ENCODE data around the gene TBC1D21. TPM values are rescaled to one million over a fixed set of nuclear protein-coding genes. Genes with fewer than 3 reads are reported as not detected.

Gene TBC1D21
- total RNA-seq, 1 donor from 2014 or later = not detected

DNA sequence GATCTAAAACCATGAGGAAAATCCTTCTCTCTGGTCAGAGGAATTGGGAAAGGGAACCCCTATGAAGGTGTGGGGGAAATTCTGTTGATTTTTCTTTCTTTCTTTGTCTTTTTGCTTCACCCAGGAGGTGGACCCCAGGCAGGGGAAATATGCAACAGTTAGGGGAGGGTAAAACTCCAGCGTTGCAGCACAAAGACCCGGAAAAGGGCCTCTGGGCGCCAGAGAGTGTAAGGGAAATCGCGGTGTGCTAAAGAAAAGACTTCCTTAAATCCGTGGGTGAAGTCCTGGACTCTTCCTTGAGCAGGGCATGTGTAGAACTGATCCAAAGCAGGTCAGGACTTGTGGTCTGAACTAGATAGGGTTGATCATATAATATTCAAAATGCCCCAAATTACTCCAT lies 11.1 kb upstream of the TBC1D21 start:
- no peak for DNase-seq

DNA sequence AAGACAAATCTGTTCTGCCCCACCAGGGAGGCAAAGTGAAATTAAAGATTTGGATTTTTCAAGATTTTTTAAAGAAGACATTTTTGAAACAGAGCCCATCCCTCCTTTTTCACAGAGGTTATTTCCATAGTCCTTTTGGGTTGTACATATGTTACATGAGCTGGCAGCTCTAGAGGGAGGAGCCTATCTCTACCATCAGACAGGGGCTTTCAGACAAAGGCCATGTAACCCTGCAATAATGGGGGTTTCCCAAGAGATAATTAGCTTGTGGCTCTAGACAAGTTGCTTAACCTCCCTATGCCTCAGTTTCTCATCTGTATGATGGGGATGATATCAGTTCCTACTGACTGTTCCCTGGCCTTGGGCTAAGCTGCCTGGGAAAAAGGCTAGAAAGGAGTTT lies 8.0 kb upstream of the TBC1D21 start:
- DNase-seq = no peak

DNA sequence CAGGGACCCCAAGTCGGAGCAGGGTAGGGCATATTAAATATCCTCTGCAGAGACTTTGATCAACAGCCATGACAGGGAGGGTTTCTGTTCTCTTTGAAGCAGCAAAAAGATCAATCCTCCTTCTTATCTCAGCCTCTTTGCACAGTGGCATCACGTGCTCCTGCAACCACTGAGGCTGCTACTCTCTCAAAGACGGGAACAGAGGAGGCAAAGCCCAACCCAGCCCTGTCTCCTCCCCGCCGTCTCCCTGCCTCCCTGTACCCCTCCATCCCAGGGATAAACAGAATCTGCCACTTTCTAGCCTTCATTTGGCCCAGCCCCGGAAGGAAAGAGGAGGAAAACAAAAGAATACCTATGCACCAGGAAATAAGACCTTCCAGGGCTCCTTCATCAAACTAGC lies 7.5 kb upstream of the TBC1D21 start:
- no peak for DNase-seq

DNA sequence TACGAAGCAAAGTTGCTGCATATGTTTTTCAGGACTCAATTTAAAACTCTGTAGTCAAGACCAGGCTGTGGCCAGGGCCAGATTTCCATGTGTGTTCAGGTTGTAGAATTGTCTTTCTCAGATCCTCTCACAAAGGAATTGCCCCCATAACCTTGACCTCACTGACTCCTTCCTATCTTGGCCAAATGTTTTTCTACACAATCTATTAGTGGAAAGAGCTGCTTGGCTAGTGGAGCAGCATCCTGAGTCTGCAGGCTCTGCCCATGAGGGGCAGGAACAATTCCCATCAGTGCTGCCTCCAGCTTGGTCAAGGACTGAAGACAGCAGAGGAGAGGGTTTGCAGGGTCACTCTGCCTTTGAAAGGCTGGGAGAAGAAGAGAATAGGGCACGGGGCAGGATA lies 6.9 kb upstream of the TBC1D21 start:
- DNase-seq = no peak

DNA sequence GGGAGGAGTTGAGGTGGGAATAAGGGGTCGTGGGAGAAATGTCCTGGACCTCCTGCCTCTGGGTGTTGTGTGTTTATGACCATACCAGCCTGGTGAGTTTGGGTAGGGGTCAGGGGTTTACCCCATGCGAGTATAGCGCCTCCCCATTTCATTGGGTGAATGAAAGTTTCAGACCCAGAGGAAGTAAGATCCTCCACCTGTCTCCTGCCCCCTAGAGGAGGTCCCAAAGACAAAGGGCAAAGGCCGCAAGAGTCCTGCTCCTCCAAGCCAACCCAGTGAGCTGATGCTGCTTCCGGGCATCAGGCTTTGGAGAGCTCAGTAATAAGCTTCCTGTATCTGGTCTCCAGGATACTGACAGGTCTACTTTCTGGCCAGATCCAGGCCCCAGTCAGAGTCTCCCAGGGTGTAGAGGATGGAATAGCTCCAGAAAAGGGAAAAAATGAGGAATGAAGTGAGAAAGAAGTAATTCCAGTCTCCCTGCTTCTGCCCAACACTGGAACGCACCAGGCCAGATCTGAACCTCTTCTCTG lies 6.4 kb upstream of the TBC1D21 start:
- no peak for DNase-seq

DNA sequence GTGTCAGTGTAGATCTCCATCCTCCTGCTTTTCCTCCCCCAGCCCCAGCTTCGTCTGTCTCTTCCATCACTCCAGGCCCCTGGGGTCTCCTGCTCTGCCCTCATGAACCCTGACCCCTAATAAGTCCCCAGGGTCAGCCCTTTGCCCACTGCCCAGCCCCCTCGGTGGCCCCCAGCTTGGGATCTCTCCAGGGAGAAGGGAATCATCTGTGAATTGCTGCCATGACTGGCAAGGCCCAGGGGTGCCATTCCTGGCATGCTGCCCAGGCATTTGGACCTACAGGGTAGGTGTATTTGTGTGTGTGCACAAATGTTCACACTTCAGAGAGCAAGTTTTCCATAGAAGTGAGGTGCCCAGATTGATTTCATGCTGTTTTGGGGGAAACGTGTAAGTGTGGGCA lies 5.9 kb upstream of the TBC1D21 start:
- no peak for DNase-seq

DNA sequence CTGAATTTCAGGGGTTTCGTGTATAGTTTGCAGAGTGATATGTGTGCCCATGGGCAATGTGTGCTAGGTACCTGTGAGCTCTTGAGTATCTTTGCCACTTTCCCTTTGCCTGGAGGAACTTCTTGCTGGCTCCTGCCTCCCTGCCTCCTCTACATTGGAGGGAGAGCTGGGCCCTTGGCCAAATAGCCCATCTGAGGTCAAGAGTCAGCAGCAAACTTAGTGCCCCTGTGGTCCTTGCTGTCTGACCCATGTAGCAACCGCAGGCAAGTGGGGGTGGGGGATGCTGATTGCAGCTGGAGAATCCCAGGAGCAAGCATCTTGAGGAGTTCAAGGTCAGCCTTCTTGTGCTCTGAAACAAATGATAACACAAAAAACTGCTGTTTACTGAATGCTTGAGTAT lies 5.4 kb upstream of the TBC1D21 start:
- no peak for DNase-seq

DNA sequence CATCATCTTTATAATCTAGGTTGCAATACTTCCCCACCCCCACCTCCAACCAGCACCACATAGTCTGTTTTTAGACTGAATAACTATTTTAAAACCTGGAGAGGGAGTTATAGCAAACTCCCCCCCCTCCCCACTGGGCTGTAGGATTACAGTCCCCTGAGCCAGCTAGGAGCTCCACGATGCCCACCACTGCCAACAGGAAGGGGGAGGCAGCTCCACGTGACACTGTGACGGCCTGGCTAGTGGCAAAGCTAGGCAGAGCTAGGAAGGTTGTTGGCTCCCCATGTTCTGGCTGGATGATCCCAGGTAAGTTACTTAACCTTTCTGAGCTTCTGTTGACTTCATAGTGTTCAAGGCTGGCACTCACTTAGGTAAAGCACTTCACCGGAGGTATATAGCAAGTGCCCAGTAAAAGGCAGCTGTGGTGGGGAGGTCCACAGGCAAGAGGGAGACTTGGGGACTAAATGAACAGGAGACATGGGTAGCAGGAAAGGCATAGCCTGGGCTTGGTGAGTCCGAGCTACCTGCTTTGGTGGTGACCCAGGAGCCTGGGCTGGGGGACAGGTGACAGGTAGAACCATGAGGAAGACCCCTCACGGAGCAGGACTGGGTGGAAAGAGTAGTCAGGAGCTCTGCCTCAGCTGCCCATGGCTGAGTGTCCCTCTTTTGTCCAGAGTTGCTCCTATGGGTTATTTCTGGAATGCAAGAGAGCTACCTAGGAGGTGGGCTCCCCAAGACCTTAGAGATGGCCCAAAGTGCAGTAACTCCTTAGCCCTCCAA lies 4.0 kb upstream of the TBC1D21 start:
- DNase-seq = no peak

DNA sequence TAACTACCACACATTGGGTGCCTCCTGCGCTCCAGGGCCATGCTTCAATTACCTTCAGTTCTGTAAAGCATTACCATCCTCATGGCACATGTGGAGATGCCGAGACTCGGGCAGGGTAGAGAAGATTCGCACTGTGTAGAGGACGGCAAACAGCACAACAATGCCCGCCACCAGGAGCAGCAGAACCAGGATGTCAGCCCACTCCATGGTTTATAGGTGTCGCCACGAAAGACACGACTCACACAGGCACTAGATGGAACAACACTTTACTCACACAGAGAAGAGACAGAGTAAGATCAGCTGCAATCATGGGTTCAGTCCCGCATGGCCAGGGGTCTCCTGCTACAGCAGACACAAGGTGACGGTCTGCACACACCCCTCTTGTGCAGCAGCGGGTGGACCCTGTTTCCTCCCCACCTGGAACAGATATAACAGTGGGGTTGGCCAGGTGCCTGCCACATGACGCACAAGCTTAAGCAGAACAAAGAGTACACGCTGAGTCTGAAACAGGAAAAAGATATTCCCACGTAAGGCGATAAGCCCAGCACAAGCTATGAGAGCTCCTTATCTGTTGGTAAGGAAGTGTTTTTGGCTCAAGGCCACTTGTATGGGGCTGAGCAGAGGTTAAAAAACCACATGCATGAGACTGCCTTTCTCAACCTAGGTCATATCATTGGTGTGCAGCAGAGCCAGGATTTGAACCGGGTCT lies 2.5 kb upstream of the TBC1D21 start:
- no peak for DNase-seq

DNA sequence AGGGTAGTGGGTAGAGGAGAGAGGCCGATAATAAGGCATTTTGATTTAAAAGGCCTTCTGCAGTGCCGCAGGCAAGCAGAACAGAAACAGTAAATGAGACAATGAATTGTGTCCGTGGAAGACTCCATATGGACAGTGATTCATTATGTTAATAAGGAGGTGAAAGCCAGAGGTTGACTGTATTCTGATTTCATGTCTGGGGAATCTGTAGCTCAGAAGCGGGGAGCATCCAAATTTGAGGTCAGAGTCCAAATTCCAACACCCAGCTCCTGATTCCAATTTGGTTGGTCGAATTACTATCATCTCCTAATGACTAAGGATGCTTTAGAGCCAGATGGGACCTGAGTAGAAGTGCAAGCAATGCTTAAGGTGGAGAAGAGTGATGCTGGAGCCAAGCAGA lies 1.0 kb upstream of the TBC1D21 start:
- no peak for DNase-seq

DNA sequence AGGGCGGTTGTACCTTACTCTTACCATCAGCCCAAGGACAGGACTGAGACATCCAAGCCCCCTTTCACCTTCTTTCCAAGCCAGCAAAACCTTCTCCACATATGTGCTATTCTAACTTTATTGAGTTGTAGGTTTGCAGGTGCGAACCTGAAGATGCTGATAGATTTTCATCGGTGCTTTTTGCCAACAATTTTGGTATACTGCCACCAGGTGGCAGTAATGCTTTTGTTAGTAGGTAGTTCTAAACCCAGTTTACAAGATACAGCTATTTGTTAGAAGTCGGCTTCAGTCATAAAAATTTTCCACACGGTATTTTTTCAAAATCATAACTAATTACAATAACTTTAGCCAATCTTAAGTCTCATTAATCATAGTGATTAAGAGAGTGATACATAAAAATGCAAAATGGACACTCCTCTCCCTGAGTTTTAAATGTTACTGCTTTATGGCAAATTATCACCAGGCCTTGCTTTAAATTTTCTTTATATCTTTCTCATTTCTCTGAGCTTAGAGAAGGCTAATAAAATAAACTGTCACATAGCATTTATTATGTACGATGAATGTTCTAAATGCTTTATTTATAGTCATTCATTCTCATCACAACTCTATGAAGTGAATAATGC lies 636 bp downstream of the TBC1D21 start:
- DNase-seq = no peak

DNA sequence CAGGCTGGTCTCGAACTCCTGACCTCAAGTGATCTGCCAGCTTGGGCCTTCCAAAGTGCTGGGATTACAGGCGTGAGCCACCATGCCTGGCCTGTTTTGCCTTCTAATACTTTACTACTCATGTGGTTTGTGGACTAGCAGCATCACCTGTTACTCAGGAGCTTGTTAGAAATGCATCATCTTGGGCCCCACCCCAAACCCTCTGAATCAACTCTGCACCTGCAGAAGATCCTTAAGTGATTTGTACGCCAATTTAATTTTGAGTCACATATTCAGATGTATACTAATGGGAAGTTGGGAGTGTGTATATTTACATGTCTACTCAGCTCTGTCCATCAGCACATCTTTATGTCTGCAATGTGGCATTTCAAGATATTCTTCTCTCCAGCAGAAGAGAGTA lies 6.1 kb downstream of the TBC1D21 start:
- no peak for DNase-seq

DNA sequence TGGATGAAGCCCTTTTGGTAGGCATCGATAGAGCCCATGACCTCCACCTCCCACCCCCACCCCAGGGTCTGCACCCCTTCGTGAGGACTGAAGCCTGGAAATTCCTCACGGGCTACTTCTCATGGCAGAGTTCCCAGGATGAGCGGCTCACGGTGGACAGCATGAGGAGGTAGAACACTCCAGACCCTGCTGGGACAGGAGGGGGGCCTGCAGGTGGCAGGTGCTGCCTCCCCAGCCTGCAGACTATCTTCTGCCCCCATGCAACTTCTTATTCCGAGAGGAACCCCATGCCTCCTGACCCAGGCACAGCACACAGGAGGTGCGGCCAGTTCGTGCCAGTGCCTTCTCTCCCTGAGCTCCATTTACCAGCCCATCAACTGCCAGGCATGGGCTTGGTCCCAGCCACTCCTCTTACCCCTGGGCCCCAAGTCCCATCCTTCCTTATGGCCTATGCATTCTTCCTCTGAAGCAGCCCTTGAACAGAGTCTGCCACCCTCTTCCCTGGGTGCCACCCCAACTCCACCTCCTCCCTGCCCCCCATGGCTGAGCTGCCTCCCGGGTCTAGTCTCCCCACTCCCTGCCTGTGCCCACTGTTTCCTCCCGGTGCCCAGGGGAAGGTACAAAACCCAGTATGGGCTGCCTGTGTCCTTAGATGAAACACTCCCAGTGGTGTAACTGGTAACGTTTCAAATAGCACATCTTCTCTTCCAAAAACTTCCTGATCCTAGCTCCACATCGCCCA lies 8.4 kb downstream of the TBC1D21 start:
- DNase-seq = no peak

DNA sequence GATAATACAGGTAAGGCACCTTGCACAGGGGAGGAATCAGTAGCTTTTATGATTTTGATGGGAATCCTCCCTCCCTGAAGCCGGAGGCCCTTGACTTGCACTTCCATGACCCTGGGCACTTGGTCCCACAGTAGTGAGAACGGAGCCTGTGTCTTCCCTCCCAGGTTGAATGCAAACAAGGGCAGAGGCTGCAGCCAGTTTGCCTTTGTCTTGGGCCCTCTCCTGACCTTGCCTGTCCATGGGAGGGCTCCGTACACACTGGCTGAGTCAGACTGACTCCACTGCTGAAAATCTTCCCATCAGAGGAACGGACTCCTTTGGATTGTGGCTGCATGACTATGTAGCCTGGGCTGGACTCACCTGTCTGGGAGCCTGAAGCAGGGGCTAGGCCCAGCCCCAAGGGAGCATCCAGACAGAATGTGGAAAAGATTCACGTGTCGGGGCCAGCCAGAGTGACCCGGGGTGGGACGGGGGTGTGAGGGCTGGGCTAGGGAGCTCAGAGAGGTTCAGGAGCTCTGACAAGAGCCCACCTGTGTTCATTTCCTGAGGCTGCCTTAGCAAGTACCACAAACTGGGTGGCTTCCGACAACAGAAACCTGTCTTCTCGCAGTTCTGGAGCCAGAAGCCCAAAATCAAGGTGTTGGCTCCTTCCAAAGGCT lies 9.5 kb downstream of the TBC1D21 start:
- DNase-seq = no peak

DNA sequence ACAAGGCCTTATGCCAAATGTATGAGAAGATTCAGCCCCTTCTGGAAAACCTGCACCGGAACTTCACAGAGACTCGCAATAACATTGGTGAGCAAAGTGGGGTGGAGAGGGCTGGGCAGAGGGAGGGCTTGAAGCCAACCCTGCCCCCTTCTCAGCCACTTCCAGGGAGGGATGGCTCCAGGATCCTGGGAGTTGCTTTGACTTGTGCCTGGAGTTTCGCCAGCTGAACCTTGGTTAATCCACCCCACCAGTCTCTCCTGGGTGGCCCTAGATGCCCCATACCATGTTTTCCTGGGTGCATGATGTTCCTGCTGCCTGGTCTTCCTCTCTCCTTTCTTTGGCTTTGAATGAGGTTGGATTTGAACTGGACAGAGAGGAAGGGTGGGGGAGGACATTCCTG lies 10.8 kb downstream of the TBC1D21 start:
- no peak for DNase-seq

DNA sequence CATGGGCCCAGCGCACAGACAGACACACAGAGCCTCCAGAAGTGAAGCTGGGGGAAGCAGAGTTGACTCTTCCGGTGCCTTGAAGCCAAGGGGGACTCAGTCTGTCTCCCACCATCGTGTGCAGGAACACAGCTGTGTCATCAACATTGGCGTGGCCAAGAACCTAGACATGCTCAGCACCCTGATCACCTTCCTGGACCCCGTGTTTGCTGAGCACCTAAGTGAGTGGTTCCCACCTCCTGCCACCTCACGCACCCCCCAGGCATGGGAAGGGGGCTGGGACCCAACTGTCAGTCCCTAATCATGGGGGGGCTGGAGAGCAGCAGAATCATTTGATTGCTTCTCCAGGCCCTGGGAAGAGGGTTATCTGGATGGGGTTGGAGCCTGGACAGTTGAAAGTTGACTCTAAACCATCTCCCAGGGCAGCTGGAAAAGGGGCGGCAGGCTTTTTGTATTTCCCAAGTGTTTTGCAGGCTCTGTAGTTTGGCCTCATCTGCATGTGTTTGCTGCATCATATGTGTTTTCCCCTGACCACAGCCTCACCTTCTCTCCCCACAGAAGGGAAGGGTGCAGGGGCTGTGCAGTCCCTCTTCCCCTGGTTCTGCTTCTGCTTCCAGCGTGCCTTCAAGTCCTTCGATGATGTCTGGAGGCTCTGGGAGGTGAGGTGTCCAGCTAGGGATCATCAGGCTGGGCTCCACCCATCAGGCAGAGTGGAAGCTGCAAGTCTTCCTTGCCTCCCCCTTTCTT lies 12.8 kb downstream of the TBC1D21 start:
- DNase-seq = no peak

DNA sequence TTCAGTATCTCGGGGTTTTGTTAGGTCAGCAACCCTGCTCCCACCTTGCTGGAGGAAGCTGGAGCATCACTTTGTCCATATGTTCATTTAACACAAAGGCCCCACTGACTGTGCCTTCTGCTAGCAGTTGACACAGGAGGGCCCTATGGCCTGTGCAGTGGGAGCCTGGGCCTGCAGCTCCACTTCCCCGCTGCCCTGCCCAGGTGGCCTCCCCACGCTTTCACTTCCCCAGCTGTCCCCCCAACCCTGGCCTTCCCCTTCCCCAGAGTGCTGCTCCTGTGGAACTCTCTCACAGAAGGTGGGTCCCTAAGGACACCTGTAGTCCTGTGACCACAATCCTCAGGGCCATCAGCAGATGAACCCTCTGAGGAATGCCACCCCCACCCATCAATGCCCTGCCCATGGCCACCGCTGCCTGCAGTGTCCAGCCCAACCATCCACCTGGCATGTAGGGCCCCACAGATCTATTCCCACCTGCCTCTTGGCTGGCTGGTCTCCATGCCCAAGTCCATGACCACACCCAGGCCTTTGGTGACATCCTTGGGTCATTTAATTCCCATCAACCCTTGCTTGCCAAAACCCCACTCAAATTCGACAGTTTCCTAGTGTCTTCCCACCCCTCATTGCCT lies 13.5 kb downstream of the TBC1D21 start:
- no peak for DNase-seq

DNA sequence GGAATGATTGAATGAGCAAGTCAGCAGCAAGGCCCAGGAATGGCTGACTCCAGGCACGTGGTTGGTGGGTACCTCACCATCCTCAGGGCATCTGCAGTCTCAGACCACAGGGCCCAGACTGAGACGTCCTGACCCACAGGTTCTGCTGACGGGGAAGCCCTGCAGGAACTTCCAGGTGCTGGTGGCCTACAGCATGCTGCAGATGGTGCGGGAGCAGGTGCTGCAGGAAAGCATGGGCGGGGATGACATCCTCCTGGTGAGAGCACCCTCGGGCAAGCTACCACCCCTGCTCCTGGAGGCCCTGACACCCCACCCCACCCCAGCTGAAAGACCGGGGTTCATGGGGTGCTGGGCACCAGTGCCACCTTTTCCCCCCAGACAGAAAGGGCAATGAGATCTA lies 14.1 kb downstream of the TBC1D21 start:
- DNase-seq = no peak

DNA sequence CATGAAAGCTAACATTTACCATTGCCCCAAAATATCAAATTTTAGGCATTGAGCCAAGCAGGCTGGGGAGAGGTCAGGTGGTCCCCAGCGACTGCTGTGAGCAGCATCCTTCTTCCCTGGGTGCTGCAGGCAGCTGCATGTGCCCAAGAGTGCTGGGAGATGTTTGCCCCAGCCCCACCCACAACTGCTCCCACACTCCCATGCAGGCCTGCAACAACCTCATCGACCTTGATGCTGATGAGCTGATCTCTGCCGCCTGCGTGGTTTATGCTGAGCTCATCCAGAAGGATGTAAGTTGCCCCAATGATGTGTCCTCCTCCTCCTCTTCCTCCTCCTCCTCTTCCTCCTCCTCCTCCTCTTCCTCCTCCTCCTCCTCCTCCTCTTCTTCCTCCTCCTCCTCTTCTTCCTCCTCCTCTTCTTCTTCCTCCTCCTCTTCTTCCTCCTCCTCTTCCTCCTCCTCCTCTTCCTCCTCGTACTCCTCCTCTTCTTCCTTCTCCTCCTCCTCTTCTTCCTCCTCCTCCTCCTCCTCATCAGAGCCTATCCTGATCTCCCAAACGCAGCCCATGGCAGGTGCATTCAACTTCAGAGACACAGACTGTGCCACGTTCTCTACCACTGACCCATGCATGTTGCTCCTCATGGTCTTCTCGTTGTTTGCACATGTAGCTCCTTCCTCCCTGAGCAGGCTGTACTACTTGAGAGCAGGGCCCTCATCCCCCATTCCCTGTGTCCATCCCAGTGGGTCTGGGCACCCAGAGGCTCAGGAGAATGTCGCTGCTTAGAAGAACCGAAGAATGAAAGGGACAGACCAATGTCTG lies 15.1 kb downstream of the TBC1D21 start:
- no peak for DNase-seq

Measured in occipital lobe (tissue), 2 donors.